ENCODE data around the gene NKX2-2.

NKX2-2 gene

GRCh38 chr20:21529863-21530262 lies 16.0 kb upstream of the NKX2-2 start:
- no peak overlapping the region for H3K4me3 Mint-ChIP-seq
- no peak overlapping the region for H3K27ac Mint-ChIP-seq
- DNase-seq = no peak
- peaks cover 47 to 62% of the 10 kb centered on the region in 2 donors for H3K27me3 Mint-ChIP-seq
- no peaks in the 10 kb centered on the region for H3K4me1 Mint-ChIP-seq
- ATAC-seq (replicated peaks) = no peak
- H3K36me3 Mint-ChIP-seq = no peaks in the 10 kb centered on the region
- peaks cover 2 to 3% of the 10 kb centered on the region in 2 donors for H3K9me3 Mint-ChIP-seq

- Mint-ChIP-seq H3K36me3 (no peaks in the 10 kb centered on the region), H3K4me3 (no peak overlapping the region), H3K27me3 (peaks cover 55 to 72% of the 10 kb centered on the region in 2 donors), H3K27ac (no peak overlapping the region), H3K9me3 (peaks cover 2 to 3% of the 10 kb centered on the region in 2 donors), H3K4me1 (no peaks in the 10 kb centered on the region)
- DNase-seq (no peak), ATAC-seq (replicated peaks) (no peak)
Observed at GRCh38 chr20:21528870-21529269, 15.0 kb upstream of the NKX2-2 start.

- Mint-ChIP-seq H3K27ac (no peak overlapping the region), H3K4me1 (peaks cover 2 to 4% of the 10 kb centered on the region in 2 donors), H3K27me3 (peaks cover 62 to 79% of the 10 kb centered on the region in 2 donors), H3K36me3 (peaks cover 0 to 4% of the 10 kb centered on the region in 2 donors), H3K9me3 (peaks cover 2 to 3% of the 10 kb centered on the region in 2 donors), H3K4me3 (no peak overlapping the region)
- ATAC-seq (replicated peaks) = no peak
- DNase-seq = no peak
Observed at GRCh38 chr20:21527908-21528307, 14.0 kb upstream of the NKX2-2 start.

GRCh38 chr20:21526776-21527175 lies 12.9 kb upstream of the NKX2-2 start:
- no peak overlapping the region for H3K4me3 Mint-ChIP-seq

GRCh38 chr20:21523895-21524294 lies 10.0 kb upstream of the NKX2-2 start:
- peak overlapping the region; percentile 94 for H3K27ac Mint-ChIP-seq
- DNase-seq = no peak
- H3K36me3 Mint-ChIP-seq = peaks cover 0 to 4% of the 10 kb centered on the region in 2 donors
- ATAC-seq (replicated peaks) = no peak
- no peaks in the 10 kb centered on the region for H3K9me3 Mint-ChIP-seq
- H3K4me3 Mint-ChIP-seq = no peak overlapping the region
- peaks cover 74 to 83% of the 10 kb centered on the region in 2 donors for H3K27me3 Mint-ChIP-seq
- H3K4me1 Mint-ChIP-seq = peaks cover 5 to 17% of the 10 kb centered on the region in 2 donors

More at GRCh38 chr20:21526776-21527175, 12.9 kb upstream of the NKX2-2 start:
- no peak for DNase-seq
- Mint-ChIP-seq H3K9me3 (no peaks in the 10 kb centered on the region), H3K27ac (no peak overlapping the region), H3K36me3 (peaks cover 0 to 4% of the 10 kb centered on the region in 2 donors), H3K27me3 (peaks cover 60 to 71% of the 10 kb centered on the region in 2 donors), H3K4me1 (peaks cover 2 to 6% of the 10 kb centered on the region in 2 donors)
- no peak for ATAC-seq (replicated peaks)

GRCh38 chr20:21523281-21523868 lies 9.5 kb upstream of the NKX2-2 start:
- peaks cover 0 to 4% of the 10 kb centered on the region in 2 donors for H3K36me3 Mint-ChIP-seq
- H3K9me3 Mint-ChIP-seq = no peaks in the 10 kb centered on the region
- H3K27me3 Mint-ChIP-seq = peaks cover 74 to 83% of the 10 kb centered on the region in 2 donors
- peaks cover 5 to 17% of the 10 kb centered on the region in 2 donors for H3K4me1 Mint-ChIP-seq
- ATAC-seq (replicated peaks) (no peak), DNase-seq (no peak)
- H3K27ac Mint-ChIP-seq = peak overlapping the region; percentile 94
- peak overlapping the region; percentile 15 to 39 for H3K4me3 Mint-ChIP-seq

- Mint-ChIP-seq H3K36me3 (peaks cover 0 to 4% of the 10 kb centered on the region in 2 donors), H3K4me3 (peak overlapping the region; percentile 15 to 39), H3K27me3 (peaks cover 79 to 87% of the 10 kb centered on the region in 2 donors), H3K9me3 (no peaks in the 10 kb centered on the region), H3K4me1 (peaks cover 8 to 17% of the 10 kb centered on the region in 2 donors), H3K27ac (peak overlapping the region; percentile 94)
- ATAC-seq (replicated peaks) (no peak), DNase-seq (no peak)
Observed at GRCh38 chr20:21522481-21523280, 8.8 kb upstream of the NKX2-2 start.

- Mint-ChIP-seq H3K27me3 (peaks cover 83 to 87% of the 10 kb centered on the region in 2 donors), H3K36me3 (peaks cover 0 to 4% of the 10 kb centered on the region in 2 donors), H3K4me3 (peak overlapping the region; percentile 0 to 37), H3K4me1 (peaks cover 12 to 17% of the 10 kb centered on the region in 2 donors), H3K9me3 (no peaks in the 10 kb centered on the region), H3K27ac (peak overlapping the region; percentile 47)
- DNase-seq (no peak), ATAC-seq (replicated peaks) (no peak)
Observed at GRCh38 chr20:21521596-21522480, 8.0 kb upstream of the NKX2-2 start.

GRCh38 chr20:21520702-21521595 lies 7.1 kb upstream of the NKX2-2 start:
- H3K27ac Mint-ChIP-seq = peak overlapping the region; percentile 86
- H3K9me3 Mint-ChIP-seq = peaks cover 0 to 3% of the 10 kb centered on the region in 2 donors
- ATAC-seq (replicated peaks) (no peak), DNase-seq (no peak)
- H3K36me3 Mint-ChIP-seq = peaks cover 4 to 9% of the 10 kb centered on the region in 2 donors
- peaks cover 16 to 23% of the 10 kb centered on the region in 2 donors for H3K4me1 Mint-ChIP-seq
- H3K27me3 Mint-ChIP-seq = peaks cover 85 to 89% of the 10 kb centered on the region in 2 donors
- H3K4me3 Mint-ChIP-seq = peak overlapping the region; percentile 0 to 37

- peak overlapping the region; percentile 59 for H3K27ac Mint-ChIP-seq
- peaks cover 83 to 89% of the 10 kb centered on the region in 2 donors for H3K27me3 Mint-ChIP-seq
- no peak for ATAC-seq (replicated peaks)
- DNase-seq = no peak
- peaks cover 18 to 25% of the 10 kb centered on the region in 2 donors for H3K4me1 Mint-ChIP-seq
- H3K4me3 Mint-ChIP-seq = no peak overlapping the region
- peaks cover 0 to 3% of the 10 kb centered on the region in 2 donors for H3K9me3 Mint-ChIP-seq
- H3K36me3 Mint-ChIP-seq = peaks cover 5 to 9% of the 10 kb centered on the region in 2 donors
Observed at GRCh38 chr20:21519136-21519584, 5.3 kb upstream of the NKX2-2 start.

GRCh38 chr20:21518292-21518991 lies 4.6 kb upstream of the NKX2-2 start:
- ATAC-seq (replicated peaks) (no peak), DNase-seq (no peak)
- Mint-ChIP-seq H3K9me3 (peaks cover 0 to 3% of the 10 kb centered on the region in 2 donors), H3K36me3 (peaks cover 5 to 9% of the 10 kb centered on the region in 2 donors), H3K27me3 (peaks cover 78 to 89% of the 10 kb centered on the region in 2 donors), H3K4me1 (peaks cover 22 to 31% of the 10 kb centered on the region in 2 donors), H3K27ac (peak overlapping the region; percentile 92), H3K4me3 (peak overlapping the region in 1 of 2 donors; percentile 45)

GRCh38 chr20:21517566-21518277 lies 3.9 kb upstream of the NKX2-2 start:
- Mint-ChIP-seq H3K27ac (peak overlapping the region; percentile 92), H3K27me3 (peaks cover 76 to 82% of the 10 kb centered on the region in 2 donors)
- ATAC-seq (replicated peaks) = no peak

More at GRCh38 chr20:21517566-21518277, 3.9 kb upstream of the NKX2-2 start:
- no peak for DNase-seq
- Mint-ChIP-seq H3K36me3 (peaks cover 5% of the 10 kb centered on the region in 2 donors), H3K4me3 (peak overlapping the region; percentile 12 to 45), H3K4me1 (peaks cover 22 to 26% of the 10 kb centered on the region in 2 donors), H3K9me3 (peaks cover 0 to 3% of the 10 kb centered on the region in 2 donors)
